ENCODE data around the gene SMIM44. TPM values are rescaled to one million over a fixed set of nuclear protein-coding genes. Genes with fewer than 3 reads are reported as not detected.

The SMIM44 gene
- total RNA-seq, 1 donor from 2014 or later = not detected

DNA sequence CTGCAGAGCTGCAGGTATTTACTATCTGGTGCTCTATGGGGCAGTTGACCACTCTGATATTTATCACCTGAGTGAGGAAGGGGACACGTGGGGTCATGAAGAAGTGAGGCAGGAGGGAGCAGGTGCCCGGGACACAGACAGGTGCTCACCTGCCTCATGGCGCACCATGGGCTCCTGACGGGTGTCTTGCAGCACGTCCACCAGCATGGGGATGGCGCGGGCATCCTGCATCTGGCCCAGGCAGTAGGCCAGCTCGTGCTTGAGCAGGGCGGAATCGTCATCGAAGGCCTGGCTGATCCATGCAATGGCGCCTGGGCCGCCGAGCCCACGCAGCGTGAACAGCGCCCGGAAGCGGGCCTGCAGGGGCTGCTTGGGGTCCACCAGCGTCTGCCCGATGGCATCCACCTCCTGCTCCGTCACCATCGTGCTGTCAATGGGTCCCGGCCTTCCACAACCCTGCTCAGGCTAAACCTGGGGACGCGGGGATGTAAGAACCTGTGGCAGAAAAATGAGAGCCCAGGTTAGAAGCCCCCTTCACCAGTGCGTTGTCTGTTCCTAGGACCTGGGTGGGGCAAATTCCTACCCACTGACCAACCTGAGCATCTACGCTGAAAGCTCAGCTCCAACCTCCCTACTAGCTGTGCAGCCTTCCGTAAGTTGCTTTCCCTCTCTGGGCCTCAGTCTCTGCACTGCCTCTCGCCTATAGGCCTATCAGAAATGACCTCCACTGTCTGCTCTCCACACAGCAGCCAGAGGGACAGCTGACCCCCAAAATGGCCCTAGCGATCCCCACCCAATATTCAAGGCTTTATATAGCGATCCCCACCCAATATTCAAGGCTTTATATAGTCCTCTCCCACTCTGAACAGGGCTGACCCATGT is 13.4 kb upstream of the SMIM44 start:
- Mint-ChIP-seq H3K36me3 (ENCODE audit: low read depth) (peaks cover 5% of the 10 kb centered on the region), H3K27ac (ENCODE audit: unreplicated experiment) (no peak overlapping the region), H3K9me3 (no peaks in the 10 kb centered on the region), H3K4me1 (peaks cover 8% of the 10 kb centered on the region), H3K27me3 (ENCODE audit: low read depth) (no peaks in the 10 kb centered on the region), H3K4me3 (peak overlapping the region; percentile 56)
- no peak for DNase-seq (ENCODE audit: low read depth, low spot score)
- TF ChIP-seq, protein P1, sequence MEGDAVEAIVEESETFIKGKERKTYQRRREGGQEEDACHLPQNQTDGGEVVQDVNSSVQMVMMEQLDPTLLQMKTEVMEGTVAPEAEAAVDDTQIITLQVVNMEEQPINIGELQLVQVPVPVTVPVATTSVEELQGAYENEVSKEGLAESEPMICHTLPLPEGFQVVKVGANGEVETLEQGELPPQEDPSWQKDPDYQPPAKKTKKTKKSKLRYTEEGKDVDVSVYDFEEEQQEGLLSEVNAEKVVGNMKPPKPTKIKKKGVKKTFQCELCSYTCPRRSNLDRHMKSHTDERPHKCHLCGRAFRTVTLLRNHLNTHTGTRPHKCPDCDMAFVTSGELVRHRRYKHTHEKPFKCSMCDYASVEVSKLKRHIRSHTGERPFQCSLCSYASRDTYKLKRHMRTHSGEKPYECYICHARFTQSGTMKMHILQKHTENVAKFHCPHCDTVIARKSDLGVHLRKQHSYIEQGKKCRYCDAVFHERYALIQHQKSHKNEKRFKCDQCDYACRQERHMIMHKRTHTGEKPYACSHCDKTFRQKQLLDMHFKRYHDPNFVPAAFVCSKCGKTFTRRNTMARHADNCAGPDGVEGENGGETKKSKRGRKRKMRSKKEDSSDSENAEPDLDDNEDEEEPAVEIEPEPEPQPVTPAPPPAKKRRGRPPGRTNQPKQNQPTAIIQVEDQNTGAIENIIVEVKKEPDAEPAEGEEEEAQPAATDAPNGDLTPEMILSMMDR (conservative IDR thresholded peaks at IDR 0.05) = no peak

DNA sequence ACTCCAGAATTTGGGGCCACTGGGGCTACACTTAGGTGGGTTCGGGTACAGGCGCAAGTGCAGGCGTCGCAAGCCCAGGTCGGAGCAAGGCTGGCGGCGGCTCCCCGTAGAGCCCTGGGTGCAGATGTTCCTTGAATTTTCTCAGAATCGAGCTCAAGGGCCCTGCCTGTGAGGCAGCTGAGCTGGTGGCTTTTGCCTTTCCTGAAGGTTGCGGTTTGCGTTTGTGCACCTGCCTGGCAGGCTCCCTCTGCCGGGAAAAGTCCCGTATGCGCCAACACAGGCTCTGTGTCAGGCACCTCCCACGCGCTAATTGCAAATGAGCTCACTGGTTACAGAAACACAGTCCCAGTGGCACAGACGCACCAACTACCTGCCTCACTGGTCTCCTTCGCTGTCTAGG is 11.3 kb upstream of the SMIM44 start:
- H3K4me1 Mint-ChIP-seq = peaks cover 3% of the 10 kb centered on the region
- TF ChIP-seq, protein P1 (conservative IDR thresholded peaks at IDR 0.05) = no peak
- no peaks in the 10 kb centered on the region for H3K27me3 Mint-ChIP-seq (ENCODE audit: low read depth)
- no peaks in the 10 kb centered on the region for H3K9me3 Mint-ChIP-seq
- peaks cover 5% of the 10 kb centered on the region for H3K36me3 Mint-ChIP-seq (ENCODE audit: low read depth)
- no peak for DNase-seq (ENCODE audit: low read depth, low spot score)
- H3K27ac Mint-ChIP-seq (ENCODE audit: unreplicated experiment) = no peak overlapping the region
- no peak overlapping the region for H3K4me3 Mint-ChIP-seq

DNA sequence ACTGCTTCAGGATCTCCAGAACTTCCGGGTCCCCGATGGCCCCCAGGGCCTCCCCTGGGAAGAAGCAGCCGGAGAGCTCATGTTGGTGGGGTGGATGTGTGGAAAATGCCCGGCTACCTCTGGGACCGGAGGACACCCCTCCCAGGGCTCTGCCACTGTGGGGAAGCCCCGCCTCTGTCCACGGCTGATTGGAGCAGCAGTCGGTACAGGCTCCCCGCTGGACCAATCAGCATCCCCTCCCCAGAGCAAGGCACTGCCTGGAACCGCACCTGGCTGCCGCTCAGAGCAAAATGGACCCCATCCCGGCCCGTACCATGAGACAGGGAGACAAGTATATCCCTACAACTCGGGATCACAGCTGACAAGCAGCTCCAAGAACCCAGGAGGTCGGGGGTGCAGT is 10.8 kb upstream of the SMIM44 start:
- TF ChIP-seq, protein P1 (conservative IDR thresholded peaks at IDR 0.05) = no peak
- no peaks in the 10 kb centered on the region for H3K27me3 Mint-ChIP-seq (ENCODE audit: low read depth)
- peaks cover under 1% of the 10 kb centered on the region for H3K4me1 Mint-ChIP-seq
- peaks cover 5% of the 10 kb centered on the region for H3K36me3 Mint-ChIP-seq (ENCODE audit: low read depth)
- H3K9me3 Mint-ChIP-seq = no peaks in the 10 kb centered on the region
- H3K4me3 Mint-ChIP-seq = no peak overlapping the region
- no peak overlapping the region for H3K27ac Mint-ChIP-seq (ENCODE audit: unreplicated experiment)
- DNase-seq (ENCODE audit: low read depth, low spot score) = no peak

DNA sequence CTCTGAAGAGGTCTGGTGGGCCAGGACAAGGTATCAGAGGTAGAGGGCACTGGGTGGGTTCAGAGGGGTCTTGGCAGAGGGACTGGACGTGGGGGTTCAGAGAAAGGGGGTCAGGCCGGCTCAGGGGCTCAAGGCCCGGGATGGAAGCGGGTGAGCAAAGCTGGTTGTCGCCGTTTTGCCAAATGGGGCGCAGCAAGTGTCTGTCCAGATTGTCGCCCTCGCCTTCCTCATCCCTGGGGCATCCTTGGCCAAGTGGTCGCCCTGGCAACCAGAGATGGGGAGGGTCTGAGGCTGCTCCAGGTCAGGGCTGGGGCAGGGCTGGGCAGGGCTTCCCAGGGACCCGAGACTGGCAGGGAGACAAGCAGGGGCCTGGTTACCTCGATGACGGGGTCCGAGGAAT is 10.4 kb upstream of the SMIM44 start:
- peaks cover 5% of the 10 kb centered on the region for H3K36me3 Mint-ChIP-seq (ENCODE audit: low read depth)
- H3K9me3 Mint-ChIP-seq = no peaks in the 10 kb centered on the region
- no peak overlapping the region for H3K27ac Mint-ChIP-seq (ENCODE audit: unreplicated experiment)
- no peaks in the 10 kb centered on the region for H3K4me1 Mint-ChIP-seq
- no peaks in the 10 kb centered on the region for H3K27me3 Mint-ChIP-seq (ENCODE audit: low read depth)
- TF ChIP-seq, protein P1 (conservative IDR thresholded peaks at IDR 0.05) = no peak
- DNase-seq (ENCODE audit: low read depth, low spot score) = no peak
- no peak overlapping the region for H3K4me3 Mint-ChIP-seq

DNA sequence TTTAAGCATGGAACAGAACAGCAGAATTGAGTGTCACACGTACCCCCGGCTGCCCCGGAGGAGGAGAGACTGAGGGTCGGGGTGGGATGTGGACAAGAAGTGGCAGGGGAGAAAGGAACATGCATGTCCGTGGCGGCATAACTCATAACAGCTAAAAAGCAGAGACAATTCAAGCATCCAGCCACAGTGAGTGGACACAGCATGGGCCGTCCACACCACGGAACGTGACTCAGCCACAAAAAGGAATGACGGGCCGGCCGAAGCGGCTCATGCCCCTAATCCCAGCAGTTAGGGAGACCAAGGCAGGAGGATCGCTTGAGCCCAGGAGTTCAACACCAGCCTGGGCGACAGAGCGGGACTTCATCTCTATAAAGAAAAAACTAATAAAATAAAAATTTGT is 9.7 kb upstream of the SMIM44 start:
- Mint-ChIP-seq H3K9me3 (no peaks in the 10 kb centered on the region), H3K27me3 (ENCODE audit: low read depth) (no peaks in the 10 kb centered on the region), H3K36me3 (ENCODE audit: low read depth) (peaks cover 4% of the 10 kb centered on the region), H3K4me3 (no peak overlapping the region), H3K4me1 (no peaks in the 10 kb centered on the region), H3K27ac (ENCODE audit: unreplicated experiment) (no peak overlapping the region)
- no peak for DNase-seq (ENCODE audit: low read depth, low spot score)
- TF ChIP-seq, protein P1 (conservative IDR thresholded peaks at IDR 0.05) = no peak

All from neural crest cell (in vitro differentiated cells).